Fibroblast of lung (primary cell): Measurements from ENCODE around the gene FGF22.

ENCODE experiments used
- CTCF ChIP-seq, 2 donors: IDR thresholded peaks in 1 of 2; conservative IDR thresholded peaks in 1 of 2; 1 replicate in 1 of 2; 2 replicates in 1 of 2; pipeline ENCODE4 v1.5.1; 2011 to 2012; ENCODE audit warnings: low read length in 2 of 2, control low read depth in 1 of 2, inconsistent platforms in 1 of 2, low read depth in 1 of 2, mild to moderate bottlenecking in 1 of 2
- EZH2 ChIP-seq: IDR thresholded peaks from 2 replicates; pipeline ENCODE4 v1.5.1; 2012; ENCODE audit warnings: low read length, control low read depth, mild to moderate bottlenecking; ENCODE audit errors: missing control alignments

DNA sequence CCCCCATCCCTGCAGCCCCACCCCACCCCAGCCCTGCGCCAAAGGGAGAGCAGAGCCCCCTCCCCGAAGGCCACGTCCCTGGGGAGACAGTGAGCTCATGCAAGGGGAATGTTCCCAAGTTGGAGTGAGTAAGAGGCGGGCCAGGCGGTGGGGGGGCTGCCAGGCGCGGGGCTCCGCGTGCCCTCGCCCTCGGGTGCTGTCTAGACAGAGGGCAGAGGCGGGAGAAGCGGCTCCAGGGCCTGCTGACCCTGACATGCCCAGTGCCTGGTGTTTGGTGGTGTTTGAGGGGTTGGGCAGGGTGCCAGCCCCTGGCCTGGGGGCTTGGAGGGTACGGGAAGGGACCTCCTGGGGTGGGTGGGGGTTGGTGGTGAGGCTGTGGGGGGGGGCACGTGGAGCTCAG, 37.5 kb downstream of the FGF22 start:
- TF ChIP-seq CTCF (conservative IDR thresholded peaks at IDR 0.05 in 1 of 2, IDR thresholded peaks at IDR 0.05 in 1 of 2; ENCODE audit: low read depth in 1 of 2, low read length in 2 of 2): no peak
- TF ChIP-seq EZH2: no peak
